ENCODE data around the gene S100A3. TPM values are rescaled to one million over a fixed set of nuclear protein-coding genes. Genes with fewer than 3 reads are reported as not detected.

S100A3 gene
- polyA plus RNA-seq, 1 of the 3 experiments (the other 2 are of a cell fraction), result 11.8 TPM

DNA sequence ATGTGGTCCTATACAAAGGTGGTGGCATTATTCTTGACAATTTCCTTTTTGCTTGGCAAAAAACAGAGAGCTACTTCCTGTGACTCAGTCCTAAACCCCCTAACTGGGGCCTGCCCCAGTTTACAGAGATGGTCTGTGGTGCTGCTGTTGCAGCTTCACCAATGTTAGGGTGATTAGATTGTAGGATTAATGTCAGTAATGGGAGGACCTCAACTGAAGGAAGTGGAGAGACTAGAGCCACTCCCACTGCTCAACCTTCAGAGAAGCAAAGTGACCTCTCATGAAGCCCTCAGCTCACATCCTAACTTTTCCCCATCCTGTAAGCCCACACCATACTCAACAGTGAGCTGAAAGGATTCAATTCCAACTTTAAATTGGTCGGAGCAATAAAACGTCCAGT, 16.9 kb downstream of the S100A3 start:
- 97% methylated on average over 2 of the region's 2 CpGs for WGBS (ENCODE audit: low lambda C conversion rate)
- no peak overlapping the region for H3K9ac ChIP-seq

DNA sequence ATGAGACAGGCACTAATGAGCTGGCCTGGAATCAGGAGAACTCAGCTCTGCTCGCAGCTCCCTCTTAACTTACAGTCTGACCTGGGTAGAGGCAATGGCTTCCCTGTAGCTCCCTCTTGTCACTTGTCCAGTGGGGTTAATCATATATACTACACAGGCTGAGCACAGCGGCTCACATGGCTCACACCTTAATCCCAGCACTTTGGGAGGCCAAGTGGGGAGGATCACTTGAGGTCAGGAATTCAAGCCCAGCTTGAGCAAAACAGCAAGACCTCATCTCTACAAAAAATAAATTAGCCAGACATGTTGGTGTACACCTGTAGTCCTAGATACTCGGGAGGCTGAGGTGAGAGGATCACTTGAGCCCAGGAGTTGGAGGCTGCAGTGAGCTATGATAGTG, 17.4 kb downstream of the S100A3 start:
- Histone ChIP-seq H3K27me3 (ENCODE audit: insufficient read depth) (no peaks in the 10 kb centered on the region), H3K9me2 (no peaks in the 10 kb centered on the region), H3K4me1 (ENCODE audit: control insufficient read depth in 1 of 2, insufficient read depth in 2 of 2, low read depth in 1 of 2, low read length in 1 of 2) (peaks cover 24 to 34% of the 10 kb centered on the region in 2 experiments), H3K4me3 (ENCODE audit: low read depth in 2 of 2, low read length in 1 of 2) (no peak overlapping the region), H3K27ac (ENCODE audit: low read depth in 2 of 2, low read length in 1 of 2) (peak overlapping the region in 1 of 2 experiments; percentile 87; a peak in 2 of 4 replicates), H4K20me1 (ENCODE audit: insufficient read depth) (peaks cover 4% of the 10 kb centered on the region; the same call in 1 of the 2 replicates), H3K36me3 (replicated peaks in 1 of 2; ENCODE audit: control insufficient read depth in 1 of 2, insufficient read depth in 2 of 2, low read length in 1 of 2) (peaks cover 4 to 17% of the 10 kb centered on the region in 2 experiments), H3K79me2 (ENCODE audit: insufficient read depth) (peaks cover 30% of the 10 kb centered on the region), H3F3A (replicated peaks; ENCODE audit: insufficient read depth) (peaks cover 46% of the 10 kb centered on the region), H3K4me2 (no peak overlapping the region; the same call in 1 of the 2 replicates), H3K9ac (no peak overlapping the region), H2AFZ (ENCODE audit: low read depth) (no peak overlapping the region), H3K9me3 (no peaks in the 10 kb centered on the region)
- POLR2A ChIA-PET, result no interaction called here
- CTCF ChIA-PET, result interaction anchor here (1.1 to 8.4 kb wide), 6 partner anchors 11 to 241 kb away, joined by 4 to 45 read pairs (median 6); no protein-coding TSS in a partner anchor
- 96% methylated on average over 3 of the region's 3 CpGs for WGBS (ENCODE audit: low lambda C conversion rate)
- TF ChIP-seq, protein P1, sequence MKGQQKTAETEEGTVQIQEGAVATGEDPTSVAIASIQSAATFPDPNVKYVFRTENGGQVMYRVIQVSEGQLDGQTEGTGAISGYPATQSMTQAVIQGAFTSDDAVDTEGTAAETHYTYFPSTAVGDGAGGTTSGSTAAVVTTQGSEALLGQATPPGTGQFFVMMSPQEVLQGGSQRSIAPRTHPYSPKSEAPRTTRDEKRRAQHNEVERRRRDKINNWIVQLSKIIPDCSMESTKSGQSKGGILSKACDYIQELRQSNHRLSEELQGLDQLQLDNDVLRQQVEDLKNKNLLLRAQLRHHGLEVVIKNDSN (IDR thresholded peaks at IDR 0.05; ENCODE audit: borderline replicate concordance, low read depth), result no peak
- no peak for TF ChIP-seq EZH2phosphoT487 (IDR thresholded peaks at IDR 0.05; ENCODE audit: borderline replicate concordance, low read depth)
- no peak for TF ChIP-seq FOSL2 (IDR thresholded peaks at IDR 0.05; ENCODE audit: borderline replicate concordance, low read depth)
- TF ChIP-seq, protein P2, sequence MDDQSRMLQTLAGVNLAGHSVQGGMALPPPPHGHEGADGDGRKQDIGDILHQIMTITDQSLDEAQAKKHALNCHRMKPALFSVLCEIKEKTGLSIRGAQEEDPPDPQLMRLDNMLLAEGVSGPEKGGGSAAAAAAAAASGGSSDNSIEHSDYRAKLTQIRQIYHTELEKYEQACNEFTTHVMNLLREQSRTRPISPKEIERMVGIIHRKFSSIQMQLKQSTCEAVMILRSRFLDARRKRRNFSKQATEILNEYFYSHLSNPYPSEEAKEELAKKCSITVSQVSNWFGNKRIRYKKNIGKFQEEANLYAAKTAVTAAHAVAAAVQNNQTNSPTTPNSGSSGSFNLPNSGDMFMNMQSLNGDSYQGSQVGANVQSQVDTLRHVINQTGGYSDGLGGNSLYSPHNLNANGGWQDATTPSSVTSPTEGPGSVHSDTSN (IDR thresholded peaks at IDR 0.05), result no peak
- TF ChIP-seq EP300 (IDR thresholded peaks at IDR 0.05; ENCODE audit: borderline replicate concordance in 1 of 2, low read depth in 1 of 2, low read length in 1 of 2), result no peak
- TF ChIP-seq MXI1 (IDR thresholded peaks at IDR 0.05; ENCODE audit: low read depth, low read length), result no peak
- no peak for TF ChIP-seq CHD2 (IDR thresholded peaks at IDR 0.05; ENCODE audit: low read length, partially characterized antibody)
- TF ChIP-seq, protein P3, sequence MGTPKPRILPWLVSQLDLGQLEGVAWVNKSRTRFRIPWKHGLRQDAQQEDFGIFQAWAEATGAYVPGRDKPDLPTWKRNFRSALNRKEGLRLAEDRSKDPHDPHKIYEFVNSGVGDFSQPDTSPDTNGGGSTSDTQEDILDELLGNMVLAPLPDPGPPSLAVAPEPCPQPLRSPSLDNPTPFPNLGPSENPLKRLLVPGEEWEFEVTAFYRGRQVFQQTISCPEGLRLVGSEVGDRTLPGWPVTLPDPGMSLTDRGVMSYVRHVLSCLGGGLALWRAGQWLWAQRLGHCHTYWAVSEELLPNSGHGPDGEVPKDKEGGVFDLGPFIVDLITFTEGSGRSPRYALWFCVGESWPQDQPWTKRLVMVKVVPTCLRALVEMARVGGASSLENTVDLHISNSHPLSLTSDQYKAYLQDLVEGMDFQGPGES (IDR thresholded peaks at IDR 0.05; ENCODE audit: low read depth, low read length), result no peak
- no peak for TF ChIP-seq GATA2 (CRISPR knock-in tag; IDR thresholded peaks at IDR 0.05)
- no peak for TF ChIP-seq SIN3A (IDR thresholded peaks at IDR 0.05; ENCODE audit: borderline replicate concordance, low read depth, low read length)
- no peak for TF ChIP-seq FOXM1 (IDR thresholded peaks at IDR 0.05; ENCODE audit: low read depth)
- DNase-seq, result no peak

More for the DNA sequence above, 16.9 kb downstream of the S100A3 start:
- Histone ChIP-seq H3K36me3 (replicated peaks in 1 of 2; ENCODE audit: control insufficient read depth in 1 of 2, insufficient read depth in 2 of 2, low read length in 1 of 2) (peaks cover 4 to 17% of the 10 kb centered on the region in 2 experiments), H3K79me2 (ENCODE audit: insufficient read depth) (peaks cover 30% of the 10 kb centered on the region), H3K9me3 (no peaks in the 10 kb centered on the region), H3K27me3 (ENCODE audit: insufficient read depth) (no peaks in the 10 kb centered on the region), H2AFZ (ENCODE audit: low read depth) (no peak overlapping the region), H3K4me1 (ENCODE audit: control insufficient read depth in 1 of 2, insufficient read depth in 2 of 2, low read depth in 1 of 2, low read length in 1 of 2) (peaks cover 24 to 32% of the 10 kb centered on the region in 2 experiments; a peak in 3 of 4 replicates), H3F3A (replicated peaks; ENCODE audit: insufficient read depth) (peaks cover 46% of the 10 kb centered on the region), H3K4me3 (ENCODE audit: low read depth in 2 of 2, low read length in 1 of 2) (no peak overlapping the region), H3K9me2 (no peaks in the 10 kb centered on the region), H3K4me2 (peak overlapping the region; percentile 95; the same call in 1 of the 2 replicates), H4K20me1 (ENCODE audit: insufficient read depth) (peaks cover 4% of the 10 kb centered on the region; the same call in 1 of the 2 replicates), H3K27ac (ENCODE audit: low read depth in 2 of 2, low read length in 1 of 2) (peak overlapping the region in 1 of 2 experiments; percentile 87; a peak in 2 of 4 replicates)
- ChIA-PET CTCF (interaction anchor here (1.0 to 8.4 kb wide), 8 partner anchors 11 to 240 kb away, joined by 3 to 45 read pairs (median 4); no protein-coding TSS in a partner anchor), POLR2A (no interaction called here)
- TF ChIP-seq FOXJ3 (CRISPR knock-in tag; IDR thresholded peaks at IDR 0.05), result no peak
- TF ChIP-seq, protein P4, sequence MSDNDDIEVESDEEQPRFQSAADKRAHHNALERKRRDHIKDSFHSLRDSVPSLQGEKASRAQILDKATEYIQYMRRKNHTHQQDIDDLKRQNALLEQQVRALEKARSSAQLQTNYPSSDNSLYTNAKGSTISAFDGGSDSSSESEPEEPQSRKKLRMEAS (IDR thresholded peaks at IDR 0.05; ENCODE audit: low read depth), result no peak
- TF ChIP-seq GABPA (IDR thresholded peaks at IDR 0.05; ENCODE audit: low read depth), result 0 out of 2 replicates have a peak, but pooled peaks have one; percentile 12
- no peak for DNase-seq
